ENCODE measurements around the gene EPS8.

The EPS8 gene

GRCh38 chr12:15596174-15596573 is 193.0 kb downstream of the EPS8 start:
- DNase-seq = no peak

GRCh38 chr12:15592934-15593333 is 196.3 kb downstream of the EPS8 start:
- DNase-seq = no peak

- no peak for DNase-seq
Observed at GRCh38 chr12:15591811-15592210, 197.4 kb downstream of the EPS8 start.

- DNase-seq = peak; percentile 57
Observed at GRCh38 chr12:15590180-15590826, 198.9 kb downstream of the EPS8 start.

GRCh38 chr12:15589328-15590032 is 199.7 kb downstream of the EPS8 start:
- no peak for DNase-seq

- DNase-seq = peak; percentile 20
Observed at GRCh38 chr12:15584366-15585041, 204.7 kb downstream of the EPS8 start.

- DNase-seq = no peak
Observed at GRCh38 chr12:15583804-15584203, 205.4 kb downstream of the EPS8 start.

GRCh38 chr12:15581006-15581405 is 208.2 kb downstream of the EPS8 start:
- no peak for DNase-seq

- no peak for DNase-seq
Observed at GRCh38 chr12:15580431-15580830, 208.8 kb downstream of the EPS8 start.

GRCh38 chr12:15575671-15576541 is 213.3 kb downstream of the EPS8 start:
- DNase-seq = no peak

- DNase-seq = no peak
Observed at GRCh38 chr12:15574353-15574752, 214.8 kb downstream of the EPS8 start.
